ENCODE data around the gene ALKBH8.

GRCh38 chr11:107468596-107468995, 96.9 kb downstream of the ALKBH8 start:
- TF ChIP-seq CTCF (IDR thresholded peaks at IDR 0.05; ENCODE audit: low read length) (no peak), EZH2 (IDR thresholded peaks at IDR 0.05; ENCODE audit: borderline replicate concordance, low read length) (no peak)
